Uterus (tissue), 4 donors: ENCODE data around the gene TANGO2. TPM values are rescaled to one million over a fixed set of nuclear protein-coding genes. Genes with fewer than 3 reads are reported as not detected.

ENCODE experiments used
- DNase-seq, 2 donors: peaks; one replicate each; pipeline ENCODE4 v3.0.0-alpha.2; 2019 to 2020
- H3K27ac ChIP-seq, 2 donors: fragments of 200-600 bp; sonication (generic); 1 replicate in 1 of 2; 2 replicates in 1 of 2; pipeline ENCODE4 v1.5.1; 2016 to 2018
- H3K27me3 ChIP-seq, 2 donors: fragments of 200-600 bp; sonication (generic); one replicate each; pipeline ENCODE4 v1.5.1; 2018 to 2019; ENCODE audit warnings: control low read depth in 1 of 2
- H3K36me3 ChIP-seq, 2 donors: fragments of 200-600 bp; sonication (generic); one replicate each; pipeline ENCODE4 v1.5.1; 2019; ENCODE audit warnings: control low read depth in 1 of 2
- H3K4me1 ChIP-seq, 2 donors: fragments of 200-600 bp; sonication (generic); one replicate each; pipeline ENCODE4 v1.5.1; 2018 to 2019; ENCODE audit warnings: control low read depth in 1 of 2
- H3K4me3 ChIP-seq, 2 donors: fragments of 200-600 bp; sonication (generic); 1 replicate in 1 of 2; 2 replicates in 1 of 2; pipeline ENCODE4 v1.5.1; 2018 to 2019; ENCODE audit warnings: mild to moderate bottlenecking in 1 of 2
- H3K9me3 ChIP-seq, 2 donors: fragments of 200-600 bp; sonication (generic); one replicate each; pipeline ENCODE4 v1.5.1; 2019; ENCODE audit warnings: control low read depth in 1 of 2
- CTCF ChIP-seq, 4 experiments: fragments of 200-600 bp in 2 of 4; fragments of 450-650 bp in 2 of 4; sonication (generic) in 2 of 4; IDR thresholded peaks; one replicate each; pipeline ENCODE4 v1.5.1; 2016 to 2019; ENCODE audit warnings: antibody characterized with exemption in 4 of 4, mild to moderate bottlenecking in 2 of 4, moderate library complexity in 1 of 4
- POLR2A ChIP-seq, 2 donors: fragments of 450-650 bp; IDR thresholded peaks; one replicate each; pipeline ENCODE4 v1.6.1; 2016; ENCODE audit warnings: antibody characterized with exemption in 2 of 2, mild to moderate bottlenecking in 1 of 2, moderate library complexity in 1 of 2
- intact Hi-C: fragments of 100-400 bp; cut with DNase I; formaldehyde crosslinking; loops from one replicate; pipeline ENCODE4 v1.15.1; 2023; ENCODE audit warnings: low total_unique reads
- total RNA-seq, 4 donors: library from RNA; depleted of rRNA in 3 of 4; stranded (reverse); fragments of >200 nt in 3 of 4; gene quantifications; one replicate each; pipeline versions ENCODE4 v1.1.0 to v1.2.4, GENCODE V29; 2014 to 2023
- donor health status: DM: yes; HTN: yes; CAD: no.

The TANGO2 gene
- total RNA-seq, 4 donors from 2014 or later: 2.8 to 25.1 (median 13.3) TPM

DNA sequence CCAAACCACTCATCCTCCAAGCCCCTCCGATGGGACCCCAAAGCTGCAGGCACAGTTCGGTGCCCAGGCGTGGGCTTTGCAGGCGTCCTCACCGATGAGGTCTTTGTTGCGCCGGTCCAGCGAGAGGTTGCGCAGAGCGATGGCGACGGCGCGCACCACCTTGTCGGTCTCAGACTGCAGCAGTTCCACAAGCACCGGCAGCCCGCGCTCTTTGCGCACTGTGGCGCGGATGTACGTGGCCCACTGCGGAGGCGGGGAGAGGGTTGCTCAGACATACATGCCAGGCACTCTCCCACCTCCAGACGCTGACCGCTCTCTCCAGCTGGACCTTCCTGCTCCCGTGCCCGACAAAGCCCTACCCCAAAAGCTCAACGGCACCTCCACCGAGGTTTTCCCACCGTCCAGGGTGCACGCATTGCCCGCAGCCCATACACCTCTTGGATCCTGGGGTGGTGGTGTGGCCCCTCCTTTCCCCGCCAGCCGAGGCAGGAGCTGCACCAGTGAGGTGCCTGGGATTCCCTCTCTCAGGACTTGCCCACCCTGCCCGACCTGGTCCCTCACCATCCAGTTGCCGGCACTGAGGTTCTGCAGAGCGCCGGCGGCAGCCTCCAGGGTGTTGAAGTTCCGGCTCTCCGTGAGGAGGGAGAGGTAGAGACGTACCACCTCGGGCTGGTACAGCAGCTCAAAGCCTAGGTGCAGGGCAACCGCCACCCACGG lies 47.2 kb upstream of the TANGO2 start:
- Histone ChIP-seq H3K9me3 (no peaks in the 10 kb centered on the region), H3K4me1 (no peaks in the 10 kb centered on the region), H3K36me3 (no peaks in the 10 kb centered on the region), H3K4me3 (no peak overlapping the region), H3K27ac (no peak overlapping the region), H3K27me3 (no peaks in the 10 kb centered on the region)
- TF ChIP-seq POLR2A (IDR thresholded peaks at IDR 0.05) (no peak), CTCF (IDR thresholded peaks at IDR 0.05) (no peak)
- DNase-seq: no peak
- intact Hi-C loops: loop anchor here (5.0 to 10.0 kb wide), 2 partner anchors 39 to 141 kb away; partner anchors contain the start of genes RANBP1 and TRMT2A

GRCh38 chr22:19974268-19974861 lies 46.5 kb upstream of the TANGO2 start:
- Histone ChIP-seq H3K9me3 (no peaks in the 10 kb centered on the region), H3K4me3 (no peak overlapping the region), H3K27ac (no peak overlapping the region), H3K36me3 (no peaks in the 10 kb centered on the region), H3K27me3 (no peaks in the 10 kb centered on the region), H3K4me1 (no peaks in the 10 kb centered on the region)
- TF ChIP-seq POLR2A (IDR thresholded peaks at IDR 0.05): no peak
- intact Hi-C loops: loop anchor here (5.0 to 10.0 kb wide), 2 partner anchors 38 to 140 kb away; partner anchors contain the start of genes RANBP1 and TRMT2A
- no peak for DNase-seq

- intact Hi-C loops: loop anchor here (5.0 to 10.0 kb wide), 2 partner anchors 37 to 140 kb away; partner anchors contain the start of genes RANBP1 and TRMT2A
- H3K9me3 ChIP-seq: no peaks in the 10 kb centered on the region
- H3K4me1 ChIP-seq: no peaks in the 10 kb centered on the region
- no peaks in the 10 kb centered on the region for H3K27me3 ChIP-seq
- no peak for DNase-seq
- no peak overlapping the region for H3K27ac ChIP-seq
- TF ChIP-seq POLR2A (IDR thresholded peaks at IDR 0.05) (no peak), CTCF (IDR thresholded peaks at IDR 0.05) (no peak)
- H3K36me3 ChIP-seq: no peaks in the 10 kb centered on the region
- H3K4me3 ChIP-seq: no peak overlapping the region
Observed at GRCh38 chr22:19974935-19975706, 45.8 kb upstream of the TANGO2 start.

DNA sequence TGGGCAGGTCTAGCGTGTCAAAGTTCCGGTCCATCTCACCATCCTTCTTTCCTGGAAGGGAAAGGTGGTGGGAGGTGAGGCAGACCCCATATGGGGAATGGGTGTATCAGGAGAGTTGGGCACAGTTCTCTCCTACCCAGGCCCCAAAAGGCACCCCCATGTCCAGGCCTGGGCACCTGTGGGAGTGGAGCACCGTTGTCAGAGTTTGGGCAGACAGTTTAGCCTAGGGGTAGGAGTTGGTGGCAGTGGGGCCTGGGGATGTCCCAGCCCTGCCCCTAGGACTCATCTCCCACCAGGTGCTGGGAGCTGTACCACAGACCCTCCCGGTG lies 45.2 kb upstream of the TANGO2 start:
- Histone ChIP-seq H3K27me3 (no peaks in the 10 kb centered on the region), H3K27ac (no peak overlapping the region)
- intact Hi-C loops: loop anchor here (10.0 kb wide), 1 partner anchor 139 kb away; the partner anchor contains the start of genes RANBP1 and TRMT2A

More for the DNA sequence above, 45.2 kb upstream of the TANGO2 start:
- no peak for DNase-seq
- Histone ChIP-seq H3K4me3 (no peak overlapping the region), H3K36me3 (no peaks in the 10 kb centered on the region), H3K9me3 (no peaks in the 10 kb centered on the region), H3K4me1 (no peaks in the 10 kb centered on the region)
- TF ChIP-seq CTCF (IDR thresholded peaks at IDR 0.05) (no peak), POLR2A (IDR thresholded peaks at IDR 0.05) (no peak)
